ENCODE data around the gene LAMA5. TPM values are rescaled to one million over a fixed set of nuclear protein-coding genes. Genes with fewer than 3 reads are reported as not detected.

Gene LAMA5
- total RNA-seq, 3 donors from 2014 or later = 16.6 to 114 (median 53.3) TPM

GRCh38 chr20:62315773-62316172 is 51.3 kb downstream of the LAMA5 start:
- H3K36me3 ChIP-seq = no peaks in the 10 kb centered on the region

GRCh38 chr20:62314711-62315302 is 52.3 kb downstream of the LAMA5 start:
- H3K27ac ChIP-seq = no peak overlapping the region

More at GRCh38 chr20:62315773-62316172, 51.3 kb downstream of the LAMA5 start:
- no peaks in the 10 kb centered on the region for H3K4me1 ChIP-seq
- H3K9me3 ChIP-seq = no peaks in the 10 kb centered on the region
- no peaks in the 10 kb centered on the region for H3K27me3 ChIP-seq
- H3K4me3 ChIP-seq = no peak overlapping the region
- TF ChIP-seq CTCF (IDR thresholded peaks at IDR 0.05) (no peak), POLR2AphosphoS5 (IDR thresholded peaks at IDR 0.05) (no peak), POLR2A (IDR thresholded peaks at IDR 0.05) (no peak)
- no peak overlapping the region for H3K27ac ChIP-seq
- intact Hi-C loops (cut with DNase I; ENCODE audit: low total_unique reads) = no loop called here
- DNase-seq (ENCODE audit: low spot score in 2 of 2) = no peak

GRCh38 chr20:62314339-62314638 is 52.8 kb downstream of the LAMA5 start:
- Histone ChIP-seq H3K4me1 (no peaks in the 10 kb centered on the region), H3K4me3 (no peak overlapping the region), H3K27me3 (no peaks in the 10 kb centered on the region), H3K36me3 (no peaks in the 10 kb centered on the region), H3K9me3 (no peaks in the 10 kb centered on the region), H3K27ac (no peak overlapping the region)
- no peak for TF ChIP-seq POLR2AphosphoS5 (IDR thresholded peaks at IDR 0.05)
- TF ChIP-seq CTCF (IDR thresholded peaks at IDR 0.05) = no peak
- TF ChIP-seq POLR2A (IDR thresholded peaks at IDR 0.05) = no peak
- intact Hi-C loops (cut with DNase I; ENCODE audit: low total_unique reads) = loop anchor here (5.0 kb wide), 1 partner anchor 63 kb away; no protein-coding TSS in a partner anchor
- no peak for DNase-seq (ENCODE audit: low spot score in 2 of 2)

More at GRCh38 chr20:62314711-62315302, 52.3 kb downstream of the LAMA5 start:
- Histone ChIP-seq H3K36me3 (no peaks in the 10 kb centered on the region), H3K9me3 (no peaks in the 10 kb centered on the region), H3K4me3 (no peak overlapping the region), H3K27me3 (no peaks in the 10 kb centered on the region), H3K4me1 (no peaks in the 10 kb centered on the region)
- DNase-seq (ENCODE audit: low spot score in 2 of 2) = no peak
- intact Hi-C loops (cut with DNase I; ENCODE audit: low total_unique reads) = loop anchor here (5.0 kb wide), 1 partner anchor 62 kb away; no protein-coding TSS in a partner anchor
- no peak for TF ChIP-seq CTCF (IDR thresholded peaks at IDR 0.05)
- TF ChIP-seq POLR2AphosphoS5 (IDR thresholded peaks at IDR 0.05) = no peak
- no peak for TF ChIP-seq POLR2A (IDR thresholded peaks at IDR 0.05)

GRCh38 chr20:62313460-62314338 is 53.4 kb downstream of the LAMA5 start:
- TF ChIP-seq POLR2AphosphoS5 (IDR thresholded peaks at IDR 0.05) (no peak), POLR2A (IDR thresholded peaks at IDR 0.05) (no peak), CTCF (IDR thresholded peaks at IDR 0.05) (no peak)
- intact Hi-C loops (cut with DNase I; ENCODE audit: low total_unique reads) = loop anchor here (5.0 kb wide), 1 partner anchor 64 kb away; no protein-coding TSS in a partner anchor
- H3K27ac ChIP-seq = no peak overlapping the region
- H3K9me3 ChIP-seq = no peaks in the 10 kb centered on the region
- no peaks in the 10 kb centered on the region for H3K36me3 ChIP-seq
- H3K4me3 ChIP-seq = no peak overlapping the region
- H3K4me1 ChIP-seq = no peaks in the 10 kb centered on the region
- no peak for DNase-seq (ENCODE audit: low spot score in 2 of 2)
- no peaks in the 10 kb centered on the region for H3K27me3 ChIP-seq

- H3K27me3 ChIP-seq = no peaks in the 10 kb centered on the region
- H3K4me3 ChIP-seq = no peak overlapping the region
- H3K27ac ChIP-seq = no peak overlapping the region
- no peak for DNase-seq (ENCODE audit: low spot score in 2 of 2)
- TF ChIP-seq CTCF (IDR thresholded peaks at IDR 0.05) (no peak), POLR2AphosphoS5 (IDR thresholded peaks at IDR 0.05) (no peak), POLR2A (IDR thresholded peaks at IDR 0.05) (no peak)
- intact Hi-C loops (cut with DNase I; ENCODE audit: low total_unique reads) = loop anchor here (5.0 kb wide), 1 partner anchor 64 kb away; no protein-coding TSS in a partner anchor
- no peaks in the 10 kb centered on the region for H3K4me1 ChIP-seq
- no peaks in the 10 kb centered on the region for H3K36me3 ChIP-seq
- no peaks in the 10 kb centered on the region for H3K9me3 ChIP-seq
Observed at GRCh38 chr20:62313021-62313420, 54.1 kb downstream of the LAMA5 start.

All from breast epithelium (tissue), 4 donors.